OCI-LY7 (cell line): ENCODE results near the gene DKK3.

Experiments used
- CTCF ChIP-seq: fragments of 200-600 bp; sonication (generic); conservative IDR thresholded peaks from 2 replicates; pipeline ENCODE4 v1.5.1; 2014; ENCODE audit warnings: mild to moderate bottlenecking, antibody characterized with exemption, low read length, moderate library complexity, mixed read lengths
- EZH2phosphoT487 ChIP-seq: fragments of 200-600 bp; sonication (generic); IDR thresholded peaks from 2 replicates; pipeline ENCODE4 v1.6.1; 2018; ENCODE audit warnings: low read depth, borderline replicate concordance, mild to moderate bottlenecking, mixed run types, antibody characterized with exemption, low read length, moderate library complexity, mixed read lengths

- TF ChIP-seq CTCF (no peak), EZH2phosphoT487 (no peak)
These were observed 12.8 kb downstream of the DKK3 start for GRCh38 chr11:11995601-11996000.
